PC-3 (cell line): ENCODE measurements around the gene PRDM10.

ENCODE experiments used
- EZH2 ChIP-seq: fragments of 300-600 bp; sonication (generic); IDR thresholded peaks from one replicate; pipeline ENCODE4 v1.6.1; 2017; ENCODE audit warnings: antibody characterized with exemption, mild to moderate bottlenecking, low read length; ENCODE audit not compliant: unreplicated experiment
- EZH2phosphoT487 ChIP-seq: fragments of 300-600 bp; sonication (generic); IDR thresholded peaks from 2 replicates; pipeline ENCODE4 v1.6.1; 2018; ENCODE audit warnings: mild to moderate bottlenecking, antibody characterized with exemption, low read length, borderline replicate concordance
- TF ChIP-seq, protein P1 (sequence below): fragments of 300-600 bp; sonication (generic); conservative IDR thresholded peaks from 2 replicates; pipeline ENCODE4 v1.5.1; 2017; ENCODE audit warnings: antibody characterized with exemption, low read depth, mild to moderate bottlenecking, low read length

DNA sequence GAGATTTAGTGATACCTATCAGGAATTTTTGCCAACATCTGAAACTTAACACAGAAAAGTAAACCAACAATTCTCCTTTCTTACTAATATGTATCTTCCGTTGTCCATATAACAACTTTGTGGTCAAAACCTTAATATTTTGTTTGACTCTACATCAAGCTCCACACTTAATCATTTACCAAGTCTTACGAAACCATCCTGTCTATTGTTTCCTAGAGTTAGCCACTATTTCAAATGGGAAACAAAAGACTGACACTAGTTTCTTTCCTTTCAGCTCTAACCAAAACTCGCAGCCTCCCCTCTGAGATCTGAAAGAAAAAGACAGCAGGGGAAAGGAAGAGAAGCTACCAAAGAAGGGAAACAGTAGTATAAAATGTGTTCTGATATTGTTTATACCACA lies 26.5 kb upstream of the PRDM10 start:
- TF ChIP-seq, protein P1, sequence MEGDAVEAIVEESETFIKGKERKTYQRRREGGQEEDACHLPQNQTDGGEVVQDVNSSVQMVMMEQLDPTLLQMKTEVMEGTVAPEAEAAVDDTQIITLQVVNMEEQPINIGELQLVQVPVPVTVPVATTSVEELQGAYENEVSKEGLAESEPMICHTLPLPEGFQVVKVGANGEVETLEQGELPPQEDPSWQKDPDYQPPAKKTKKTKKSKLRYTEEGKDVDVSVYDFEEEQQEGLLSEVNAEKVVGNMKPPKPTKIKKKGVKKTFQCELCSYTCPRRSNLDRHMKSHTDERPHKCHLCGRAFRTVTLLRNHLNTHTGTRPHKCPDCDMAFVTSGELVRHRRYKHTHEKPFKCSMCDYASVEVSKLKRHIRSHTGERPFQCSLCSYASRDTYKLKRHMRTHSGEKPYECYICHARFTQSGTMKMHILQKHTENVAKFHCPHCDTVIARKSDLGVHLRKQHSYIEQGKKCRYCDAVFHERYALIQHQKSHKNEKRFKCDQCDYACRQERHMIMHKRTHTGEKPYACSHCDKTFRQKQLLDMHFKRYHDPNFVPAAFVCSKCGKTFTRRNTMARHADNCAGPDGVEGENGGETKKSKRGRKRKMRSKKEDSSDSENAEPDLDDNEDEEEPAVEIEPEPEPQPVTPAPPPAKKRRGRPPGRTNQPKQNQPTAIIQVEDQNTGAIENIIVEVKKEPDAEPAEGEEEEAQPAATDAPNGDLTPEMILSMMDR: no peak
- TF ChIP-seq EZH2phosphoT487 (no peak), EZH2 (no peak)
